GM21526 (cell line): ENCODE results near the gene GSG1.
"Not testable (repeated sequence)": the region's sequence is repeated elsewhere in the genome, so short reads cannot be mapped to it uniquely, and the experiment has no call there.

Experiments used
- ATAC-seq: cut with Tn5 transposase; IDR thresholded peaks from one replicate; pipeline ENCODE4 v1.9.1; 2021; ENCODE audit warnings: moderate library complexity; ENCODE audit not compliant: unreplicated experiment, low FRiP score

The GSG1 gene

DNA sequence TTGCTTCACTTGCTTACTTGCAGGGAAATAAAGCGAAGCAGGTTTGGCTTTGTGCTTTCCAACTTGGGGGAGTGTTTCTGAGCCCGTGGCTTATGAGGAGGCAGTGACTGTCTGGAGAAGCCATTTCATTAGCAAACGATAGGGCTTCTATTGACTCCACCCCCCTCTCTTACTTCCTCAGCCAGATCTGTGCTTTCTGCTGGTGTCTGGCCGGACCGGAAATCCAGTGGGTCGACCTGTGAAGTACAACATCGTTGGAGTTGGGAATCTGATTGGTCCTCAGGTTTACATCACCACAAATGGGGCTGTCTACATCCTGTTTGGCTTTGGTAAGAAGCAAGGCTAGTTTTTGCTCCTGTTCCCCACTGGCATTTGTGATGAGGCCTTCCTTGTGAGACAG, 37.0 kb downstream of the GSG1 start:
- no peak for ATAC-seq

DNA sequence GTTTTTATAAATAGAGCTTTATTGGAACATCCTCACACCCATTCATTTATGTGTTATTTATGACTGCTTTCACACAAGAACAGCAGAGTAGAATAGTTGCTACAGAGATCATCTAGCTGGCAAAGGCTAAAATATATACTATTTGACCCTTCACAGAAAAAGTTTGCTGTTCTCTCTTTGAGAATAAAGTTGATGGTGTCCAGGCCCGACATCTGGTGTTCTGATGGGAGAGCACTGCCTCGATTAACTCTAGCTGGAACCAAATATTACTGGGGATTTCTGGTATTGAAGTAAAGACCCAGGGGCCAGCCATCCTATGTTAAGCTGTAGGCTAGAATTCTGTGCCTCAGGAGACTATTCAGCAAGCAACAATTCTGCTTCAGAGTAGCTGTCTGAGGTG, 37.5 kb downstream of the GSG1 start:
- ATAC-seq = no peak

- no peak for ATAC-seq
Observed at GRCh38 chr12:13062669-13063068, 40.8 kb downstream of the GSG1 start.

DNA sequence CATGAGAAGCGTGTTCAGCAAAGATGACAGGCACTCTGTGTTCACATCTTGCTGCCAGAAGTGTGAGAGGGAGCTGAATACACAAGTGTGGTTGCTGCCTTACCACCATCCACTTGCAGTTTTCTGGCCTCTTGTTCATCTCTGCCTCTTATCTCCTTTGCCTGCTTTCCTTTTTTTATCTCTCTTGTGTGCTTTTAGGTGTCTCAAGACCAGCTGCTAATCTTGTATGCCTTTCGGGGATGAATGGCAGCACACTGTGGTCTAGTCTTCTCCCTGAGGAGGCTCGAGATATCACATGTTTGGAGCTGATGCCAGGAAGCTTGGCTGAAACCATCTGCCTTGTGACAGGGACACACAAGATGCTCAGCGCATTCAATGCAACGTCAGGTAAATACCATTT, 42.1 kb downstream of the GSG1 start:
- ATAC-seq = no peak

- no peak for ATAC-seq
Observed at GRCh38 chr12:13060581-13060980, 42.9 kb downstream of the GSG1 start.

GRCh38 chr12:13053617-13054016, 49.9 kb downstream of the GSG1 start:
- not testable (repeated sequence) for ATAC-seq

GRCh38 chr12:13052421-13052820, 51.0 kb downstream of the GSG1 start:
- ATAC-seq = no peak

DNA sequence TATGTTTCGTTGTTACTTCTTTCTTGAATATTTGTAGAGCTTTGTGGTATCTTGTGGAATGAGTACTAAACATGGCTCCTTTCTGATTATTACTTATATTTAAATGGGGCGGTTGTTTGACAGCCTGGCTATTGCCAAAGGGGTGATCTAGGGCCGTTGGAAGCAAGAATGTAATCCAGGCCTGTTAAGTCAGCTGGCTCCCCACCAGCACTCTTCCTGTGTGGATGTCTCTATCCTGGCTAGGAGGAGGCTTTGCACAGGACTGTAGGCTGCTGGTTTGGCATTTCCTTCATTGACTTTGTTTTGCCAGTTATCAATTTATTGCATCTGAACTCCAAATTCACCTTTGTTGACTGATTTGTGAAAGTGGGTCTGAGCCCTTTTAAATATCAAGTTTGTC, 53.7 kb downstream of the GSG1 start:
- ATAC-seq = no peak

DNA sequence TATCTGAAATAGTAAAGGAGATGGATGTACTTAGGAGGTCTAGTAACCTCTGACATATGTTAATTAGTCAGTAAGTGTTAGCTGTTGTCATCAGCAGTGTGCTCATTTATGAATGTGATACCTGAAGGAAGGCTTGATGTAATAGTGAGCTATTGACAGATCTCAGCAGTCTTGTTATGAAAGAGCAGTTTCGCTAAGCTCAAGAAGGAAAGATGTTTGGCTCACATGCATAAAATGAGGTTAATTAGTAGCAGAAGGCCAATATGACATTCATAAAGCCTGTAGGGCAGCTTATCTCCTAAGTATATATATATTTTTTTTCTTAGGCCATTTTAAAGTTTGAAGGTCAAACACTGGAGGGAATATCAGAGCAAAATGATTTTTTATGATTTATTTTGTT, 56.5 kb downstream of the GSG1 start:
- ATAC-seq = no peak

- ATAC-seq = no peak
Observed at GRCh38 chr12:13045816-13046215, 57.7 kb downstream of the GSG1 start.

- ATAC-seq = no peak
Observed at GRCh38 chr12:13044906-13045299, 58.6 kb downstream of the GSG1 start.

GRCh38 chr12:13044002-13044905, 59.2 kb downstream of the GSG1 start, which contains the start of gene FAM234B:
Gene FAM234B (plus strand): TSS chr12:13044381. CDS start chr12:13044404, 23 bp downstream.
- ATAC-seq = peak; percentile 80

DNA sequence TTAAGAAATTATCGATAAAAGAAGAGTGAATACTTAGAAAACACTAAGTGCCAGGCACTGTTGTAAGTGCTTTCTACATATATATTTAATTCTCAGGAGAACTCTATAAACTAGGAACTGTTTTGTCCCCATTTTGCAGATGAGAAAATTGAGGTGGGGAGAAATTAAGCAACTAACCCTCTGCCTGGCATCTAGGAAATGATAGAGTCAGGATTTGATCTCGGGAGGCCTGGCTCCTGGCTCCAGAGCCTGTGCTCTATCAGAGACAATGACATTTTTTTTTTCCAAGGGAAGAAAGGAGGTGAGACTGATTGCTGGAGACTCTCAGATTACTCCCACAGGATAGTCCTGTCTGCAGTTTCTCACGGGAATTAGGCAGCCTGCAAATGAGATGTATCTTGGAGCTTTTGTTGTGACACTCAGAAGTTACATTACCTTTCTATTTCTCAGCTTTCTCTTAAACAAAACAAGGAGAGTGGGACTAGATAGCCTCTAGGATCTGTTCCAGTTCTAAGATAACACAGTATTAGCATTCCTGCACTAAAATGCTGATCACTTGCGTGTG, 60.7 kb downstream of the GSG1 start:
- ATAC-seq = no peak

DNA sequence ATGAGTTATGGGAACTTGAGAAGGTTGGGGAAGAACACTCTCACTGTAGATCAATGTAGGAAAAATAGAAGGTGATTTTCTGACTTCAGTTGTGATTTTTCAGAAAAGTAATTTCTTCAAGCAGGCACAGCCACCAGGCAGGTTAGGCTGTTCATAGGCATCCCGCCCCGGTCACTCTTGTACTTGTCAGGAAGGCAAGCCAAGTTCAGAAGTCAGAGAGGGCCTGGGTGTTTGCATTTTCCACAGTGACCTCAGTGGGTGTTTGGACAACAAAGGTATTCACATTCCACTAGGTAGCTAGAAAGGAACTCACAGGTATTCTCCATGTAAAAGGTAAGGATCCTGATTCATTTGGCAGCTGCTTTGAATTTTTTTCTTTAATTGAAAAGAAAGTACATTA, 62.2 kb downstream of the GSG1 start:
- ATAC-seq = no peak

DNA sequence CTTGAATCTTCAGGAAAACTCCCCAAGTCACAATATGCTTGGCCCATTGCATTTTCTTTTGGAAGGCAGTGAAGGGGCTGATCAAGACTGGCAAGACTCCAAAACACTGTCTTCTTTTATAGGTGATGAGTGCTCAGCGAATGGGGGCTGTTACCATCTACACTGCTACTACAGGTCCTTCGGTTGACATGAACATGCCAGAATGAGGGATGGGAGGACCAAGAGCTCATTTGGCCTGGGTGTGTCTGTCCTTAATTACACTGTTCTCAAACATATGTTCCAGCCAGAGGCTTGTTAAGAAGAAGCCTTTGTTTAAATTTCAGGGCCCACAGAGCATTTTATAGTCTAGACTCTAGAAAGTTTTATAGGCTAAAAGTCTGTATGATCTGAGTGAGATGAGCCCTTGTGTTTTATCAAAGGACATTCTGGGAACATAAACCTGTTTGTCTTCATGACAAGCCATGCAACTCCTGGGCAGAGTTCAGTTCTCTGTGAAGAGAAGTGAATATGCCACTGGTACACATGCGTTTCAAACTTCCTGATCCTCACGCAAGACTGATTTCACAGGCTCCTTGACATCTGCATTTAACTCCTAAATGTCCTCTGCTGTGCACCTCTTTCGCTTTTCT, 64.0 kb downstream of the GSG1 start:
- no peak for ATAC-seq

DNA sequence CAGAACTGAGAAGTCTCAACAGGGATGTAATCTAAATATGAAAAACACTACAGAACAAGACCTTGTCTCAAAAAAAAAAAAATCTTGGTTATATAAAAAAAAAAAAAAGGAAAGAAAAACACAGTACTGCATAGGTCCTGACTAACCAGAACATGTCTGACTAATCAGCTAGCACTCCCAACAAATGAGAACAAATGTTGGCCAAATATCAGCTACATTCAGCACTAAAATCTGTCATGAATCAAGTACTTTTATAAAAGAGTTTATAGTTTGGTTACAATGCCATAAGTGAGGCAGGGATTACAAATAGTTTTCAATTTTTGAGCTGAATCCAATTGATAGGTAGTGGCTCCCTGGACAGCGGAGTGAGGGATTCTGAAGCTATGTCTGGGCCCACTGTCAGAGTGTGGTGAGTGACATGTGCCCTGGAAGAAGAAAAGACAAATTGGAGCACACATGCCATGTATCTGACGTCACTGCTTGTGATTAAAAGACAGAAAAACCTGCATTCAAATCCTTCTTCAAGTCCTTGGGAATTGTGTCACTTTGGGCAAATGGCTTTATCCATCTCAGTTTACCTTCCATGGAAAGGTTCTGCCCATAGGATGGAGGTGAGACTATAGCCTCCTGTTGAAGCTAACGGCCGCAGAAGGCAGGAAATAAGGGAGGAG, 64.8 kb downstream of the GSG1 start:
- no peak for ATAC-seq

- no peak for ATAC-seq
Observed at GRCh38 chr12:13036881-13037280, 66.6 kb downstream of the GSG1 start.

DNA sequence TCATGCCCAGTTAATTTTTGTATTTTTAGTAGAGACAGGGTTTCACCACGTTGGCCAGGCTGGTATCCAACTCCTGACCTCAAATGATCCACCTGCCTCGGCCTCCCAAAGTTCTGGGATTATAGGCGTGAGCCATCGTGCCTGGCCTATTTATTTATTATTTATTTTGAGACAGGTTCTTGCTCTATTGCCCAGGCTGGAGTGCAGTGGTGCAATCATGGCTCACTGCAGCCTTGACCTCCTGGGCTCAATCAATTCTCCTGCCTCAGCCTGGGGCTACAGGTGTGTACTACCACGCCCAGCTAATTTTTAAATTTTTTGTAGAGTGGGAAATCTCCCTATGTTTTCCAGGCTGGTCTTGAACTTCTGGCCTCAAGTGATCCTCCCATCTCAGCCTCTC, 68.1 kb downstream of the GSG1 start:
- not testable (repeated sequence) for ATAC-seq
